Type B pancreatic cell (in vitro differentiated cells): ENCODE data around the gene SLC4A1. TPM values are rescaled to one million over a fixed set of nuclear protein-coding genes. Genes with fewer than 3 reads are reported as not detected.
A peak's percentile ranks its signal among the peaks of the same experiment; 100 is the strongest.

Source experiments
- DNase-seq: peaks from one replicate; pipeline ENCODE4 v3.0.0; 2021; ENCODE audit warnings: mixed read lengths; ENCODE audit not compliant: unreplicated experiment; ENCODE audit errors: extremely low spot score
- H3K27ac Mint-ChIP-seq: 2 replicates; pipeline ENCODE4 v1.8.0; 2021; ENCODE audit warnings: mild to moderate bottlenecking, mixed read lengths
- H3K27me3 Mint-ChIP-seq: 2 replicates; pipeline ENCODE4 v1.8.0; 2021; ENCODE audit warnings: mixed read lengths
- H3K36me3 Mint-ChIP-seq: 2 replicates; pipeline ENCODE4 v1.8.0; 2021; ENCODE audit warnings: mixed read lengths
- H3K4me1 Mint-ChIP-seq: one replicate; pipeline ENCODE4 v1.8.0; 2021; ENCODE audit warnings: mixed read lengths; ENCODE audit not compliant: unreplicated experiment
- H3K4me3 Mint-ChIP-seq: 2 replicates; pipeline ENCODE4 v1.8.0; 2021; ENCODE audit warnings: mild to moderate bottlenecking, mixed read lengths
- H3K9me3 Mint-ChIP-seq: 2 replicates; pipeline ENCODE4 v1.8.0; 2021; ENCODE audit warnings: mixed read lengths
- CTCF ChIP-seq: fragments of 200-600 bp; sonication (generic); conservative IDR thresholded peaks from 2 replicates; pipeline ENCODE4 v1.5.0; 2021; ENCODE audit warnings: antibody characterized with exemption, mild to moderate bottlenecking
- total RNA-seq: library from RNA; stranded (reverse); gene quantifications from 2 replicates; pipeline ENCODE4 v1.2.1, GENCODE V29; 2021; ENCODE audit warnings: low replicate concordance

SLC4A1 gene
- total RNA-seq, 1 donor from 2014 or later: not detected

- Mint-ChIP-seq H3K27ac (no peak overlapping the region), H3K4me1 (peaks cover 13% of the 10 kb centered on the region), H3K4me3 (no peak overlapping the region), H3K36me3 (peaks cover 15% of the 10 kb centered on the region), H3K9me3 (no peaks in the 10 kb centered on the region), H3K27me3 (no peaks in the 10 kb centered on the region)
- no peak for TF ChIP-seq CTCF
- no peak for DNase-seq
Measured at GRCh38 chr17:44214230-44214494, 53.8 kb downstream of the SLC4A1 start.

GRCh38 chr17:44213403-44214229 is 54.3 kb downstream of the SLC4A1 start:
- H3K36me3 Mint-ChIP-seq: peaks cover 17% of the 10 kb centered on the region
- DNase-seq: no peak
- H3K27ac Mint-ChIP-seq: peak overlapping the region; percentile 43
- H3K4me3 Mint-ChIP-seq: no peak overlapping the region
- no peaks in the 10 kb centered on the region for H3K27me3 Mint-ChIP-seq
- no peaks in the 10 kb centered on the region for H3K9me3 Mint-ChIP-seq
- TF ChIP-seq CTCF: no peak
- peaks cover 13% of the 10 kb centered on the region for H3K4me1 Mint-ChIP-seq

- Mint-ChIP-seq H3K36me3 (peaks cover 23% of the 10 kb centered on the region), H3K27ac (peak overlapping the region; percentile 43), H3K4me1 (peaks cover 11% of the 10 kb centered on the region), H3K9me3 (no peaks in the 10 kb centered on the region), H3K4me3 (no peak overlapping the region), H3K27me3 (no peaks in the 10 kb centered on the region)
- TF ChIP-seq CTCF: no peak
- DNase-seq: no peak
Measured at GRCh38 chr17:44212507-44213402, 55.2 kb downstream of the SLC4A1 start.

- Mint-ChIP-seq H3K36me3 (peaks cover 17% of the 10 kb centered on the region), H3K27ac (no peak overlapping the region), H3K9me3 (no peaks in the 10 kb centered on the region), H3K4me1 (peaks cover 3% of the 10 kb centered on the region), H3K27me3 (no peaks in the 10 kb centered on the region), H3K4me3 (no peak overlapping the region)
- TF ChIP-seq CTCF: no peak
- no peak for DNase-seq
Measured at GRCh38 chr17:44211281-44212265, 56.4 kb downstream of the SLC4A1 start.
